ENCODE results near the gene TMED1.
"Not testable (repeated sequence)": the region's sequence is repeated elsewhere in the genome, so short reads cannot be mapped to it uniquely, and the experiment has no call there.

Gene TMED1

GRCh38 chr19:10835754-10836478, at the start of gene TMED1:
Gene TMED1, minus strand, starts transcription at chr19:10836212. Its CDS starts 21 bp downstream, at chr19:10836191.
- DNase-seq: peak; percentile 99

- no peak for DNase-seq
Observed at GRCh38 chr19:10885201-10886169, 49.5 kb upstream of the TMED1 start.

GRCh38 chr19:10884274-10884673, 48.3 kb upstream of the TMED1 start:
- no peak for DNase-seq

- no peak for DNase-seq
Observed at GRCh38 chr19:10882108-10882457, 46.1 kb upstream of the TMED1 start.

GRCh38 chr19:10881403-10882107, 45.5 kb upstream of the TMED1 start:
- DNase-seq: no peak

- DNase-seq: no peak
Observed at GRCh38 chr19:10878253-10878652, 42.2 kb upstream of the TMED1 start.

GRCh38 chr19:10877608-10878007, 41.6 kb upstream of the TMED1 start:
- not testable (repeated sequence) for DNase-seq

- no peak for DNase-seq
Observed at GRCh38 chr19:10876459-10877240, 40.6 kb upstream of the TMED1 start.

- no peak for DNase-seq
Observed at GRCh38 chr19:10874024-10874423, 38.0 kb upstream of the TMED1 start.

- DNase-seq: no peak
Observed at GRCh38 chr19:10872546-10873107, 36.6 kb upstream of the TMED1 start.

- no peak for DNase-seq
Observed at GRCh38 chr19:10871711-10872545, 35.9 kb upstream of the TMED1 start.

- DNase-seq: peak; percentile 97
Observed at GRCh38 chr19:10870955-10871603, 35.1 kb upstream of the TMED1 start, which contains the start of gene CARM1. Gene CARM1, plus strand, starts transcription at chr19:10871553. Its CDS starts 150 bp downstream, at chr19:10871703.

GRCh38 chr19:10870501-10870954, 34.5 kb upstream of the TMED1 start:
- DNase-seq: peak; percentile 64

- not testable (repeated sequence) for DNase-seq
Observed at GRCh38 chr19:10869872-10870311, 33.9 kb upstream of the TMED1 start.

- no peak for DNase-seq
Observed at GRCh38 chr19:10868872-10869547, 33.0 kb upstream of the TMED1 start.

GRCh38 chr19:10866495-10866894, 30.5 kb upstream of the TMED1 start:
- DNase-seq: no peak

GRCh38 chr19:10864538-10864899, 28.5 kb upstream of the TMED1 start:
- DNase-seq: peak; percentile 63

GRCh38 chr19:10863107-10863717, 27.2 kb upstream of the TMED1 start:
- no peak for DNase-seq

GRCh38 chr19:10862561-10863106, 26.6 kb upstream of the TMED1 start:
- DNase-seq: no peak

Measured in NCI-H2029 treated with DMSO at 0.1 percent for 48 hours (cell line).